ENCODE data around the gene SLN. TPM values are rescaled to one million over a fixed set of nuclear protein-coding genes. Genes with fewer than 3 reads are reported as not detected.

The SLN gene
- total RNA-seq, 1 donor from 2014 or later, result not detected

- CTCF ChIA-PET, result no interaction called here
- no peak for DNase-seq
- TF ChIP-seq CTCF (IDR thresholded peaks at IDR 0.05), result no peak
These were observed 50.2 kb downstream of the SLN start for GRCh38 chr11:107661656-107662055.

GRCh38 chr11:107660066-107660465 is 51.8 kb downstream of the SLN start:
- ATAC-seq (ENCODE audit: low read depth) (no peak), DNase-seq (no peak)
- Mint-ChIP-seq H3K36me3 (ENCODE audit: low read depth) (no peaks in the 10 kb centered on the region), H3K27me3 (peaks cover 13% of the 10 kb centered on the region), H3K9me3 (no peaks in the 10 kb centered on the region), H3K27ac (no peak overlapping the region), H3K4me1 (peaks cover 2% of the 10 kb centered on the region), H3K4me3 (no peak overlapping the region)
- CTCF ChIA-PET, result no interaction called here
- POLR2A ChIA-PET, result interaction anchor here (0.5 kb wide), 1 partner anchor 10 kb away, joined by 5 read pairs; no protein-coding TSS in a partner anchor
- TF ChIP-seq CTCF (IDR thresholded peaks at IDR 0.05), result no peak
- intact Hi-C loops (cut with micrococcal nuclease), result no loop called here

More at GRCh38 chr11:107661656-107662055, 50.2 kb downstream of the SLN start:
- Mint-ChIP-seq H3K4me1 (no peaks in the 10 kb centered on the region), H3K27me3 (peaks cover 14% of the 10 kb centered on the region), H3K4me3 (no peak overlapping the region), H3K9me3 (no peaks in the 10 kb centered on the region), H3K36me3 (ENCODE audit: low read depth) (no peaks in the 10 kb centered on the region), H3K27ac (no peak overlapping the region)
- ATAC-seq (ENCODE audit: low read depth), result no peak
- POLR2A ChIA-PET, result no interaction called here
- intact Hi-C loops (cut with micrococcal nuclease), result no loop called here

GRCh38 chr11:107659310-107659709 is 52.5 kb downstream of the SLN start:
- no peaks in the 10 kb centered on the region for H3K9me3 Mint-ChIP-seq
- H3K27me3 Mint-ChIP-seq, result peaks cover 6% of the 10 kb centered on the region
- ChIA-PET POLR2A (no interaction called here), CTCF (no interaction called here)
- intact Hi-C loops (cut with micrococcal nuclease), result no loop called here
- ATAC-seq (ENCODE audit: low read depth) (no peak), DNase-seq (no peak)
- H3K4me3 Mint-ChIP-seq, result no peak overlapping the region
- H3K36me3 Mint-ChIP-seq (ENCODE audit: low read depth), result no peaks in the 10 kb centered on the region
- peaks cover 2% of the 10 kb centered on the region for H3K4me1 Mint-ChIP-seq
- TF ChIP-seq CTCF (IDR thresholded peaks at IDR 0.05), result no peak
- no peak overlapping the region for H3K27ac Mint-ChIP-seq

Other genes starting within 250 kb of the SLN start
- gene ALKBH8, start 146.3 kb downstream of the SLN start, total RNA-seq, result 11.8 and 12.4 TPM in 2 replicates
- gene ELMOD1, start 120.9 kb downstream of the SLN start, total RNA-seq, result not detected in 2 replicates
- 20.5 and 21.9 TPM in 2 replicates for gene SLC35F2, start 146.7 kb upstream of the SLN start, total RNA-seq
- 3.6 and 4.1 TPM in 2 replicates for gene RAB39A, start 216.4 kb upstream of the SLN start, total RNA-seq

Measured in activated B cell treated with CpG ODN at 0.5 μM for 24 hours (primary cell).